ENCODE measurements around the gene WNT3.

- TF ChIP-seq POLR2AphosphoS5 (IDR thresholded peaks at IDR 0.05) (no peak), CTCF (IDR thresholded peaks at IDR 0.05) (no peak), POLR2A (IDR thresholded peaks at IDR 0.05) (no peak)
These were observed 90.7 kb downstream of the WNT3 start for GRCh38 chr17:46727572-46728348.

All from transverse colon (tissue), 4 donors.